SK-N-DZ (cell line): Measurements from ENCODE around the gene EPS8L2.

Experiments
- DNase-seq: peaks from one replicate; pipeline ENCODE4 v3.0.0-alpha.2; 2015; ENCODE audit warnings: low spot score

EPS8L2 gene

GRCh38 chr11:760236-760635 is 54.2 kb downstream of the EPS8L2 start:
- DNase-seq = no peak

DNA sequence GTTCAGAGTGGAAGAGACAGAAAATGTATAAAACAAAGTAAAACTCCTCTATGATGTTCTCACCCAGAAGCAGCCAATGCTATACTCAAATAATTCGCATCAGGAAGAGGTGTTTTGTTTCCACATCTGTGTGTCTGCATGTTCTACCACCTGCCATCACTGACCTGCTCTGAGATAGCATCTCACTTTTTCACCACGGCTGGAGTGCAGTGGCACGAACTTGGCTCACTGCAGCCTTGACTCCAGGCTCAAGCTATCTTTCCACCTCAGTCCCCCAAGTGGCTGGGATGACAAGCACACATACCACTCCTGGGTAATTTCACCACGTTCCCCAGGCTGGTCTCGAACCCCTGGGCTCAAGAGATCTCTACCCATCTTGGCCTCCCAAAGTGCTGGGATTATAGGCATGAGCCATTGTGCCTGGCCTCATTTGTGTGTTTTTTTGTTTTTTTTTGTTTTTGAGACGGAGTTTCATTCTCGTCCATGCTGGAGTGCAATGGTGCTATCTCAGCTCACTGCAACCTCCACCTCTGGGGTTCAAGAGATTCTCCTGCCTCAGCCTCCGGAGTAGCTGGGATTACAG is 55.6 kb downstream of the EPS8L2 start:
- DNase-seq = no peak

GRCh38 chr11:762421-763072 is 56.5 kb downstream of the EPS8L2 start:
- no peak for DNase-seq

- DNase-seq = no peak
Measured at GRCh38 chr11:763073-763463, 57.0 kb downstream of the EPS8L2 start.

DNA sequence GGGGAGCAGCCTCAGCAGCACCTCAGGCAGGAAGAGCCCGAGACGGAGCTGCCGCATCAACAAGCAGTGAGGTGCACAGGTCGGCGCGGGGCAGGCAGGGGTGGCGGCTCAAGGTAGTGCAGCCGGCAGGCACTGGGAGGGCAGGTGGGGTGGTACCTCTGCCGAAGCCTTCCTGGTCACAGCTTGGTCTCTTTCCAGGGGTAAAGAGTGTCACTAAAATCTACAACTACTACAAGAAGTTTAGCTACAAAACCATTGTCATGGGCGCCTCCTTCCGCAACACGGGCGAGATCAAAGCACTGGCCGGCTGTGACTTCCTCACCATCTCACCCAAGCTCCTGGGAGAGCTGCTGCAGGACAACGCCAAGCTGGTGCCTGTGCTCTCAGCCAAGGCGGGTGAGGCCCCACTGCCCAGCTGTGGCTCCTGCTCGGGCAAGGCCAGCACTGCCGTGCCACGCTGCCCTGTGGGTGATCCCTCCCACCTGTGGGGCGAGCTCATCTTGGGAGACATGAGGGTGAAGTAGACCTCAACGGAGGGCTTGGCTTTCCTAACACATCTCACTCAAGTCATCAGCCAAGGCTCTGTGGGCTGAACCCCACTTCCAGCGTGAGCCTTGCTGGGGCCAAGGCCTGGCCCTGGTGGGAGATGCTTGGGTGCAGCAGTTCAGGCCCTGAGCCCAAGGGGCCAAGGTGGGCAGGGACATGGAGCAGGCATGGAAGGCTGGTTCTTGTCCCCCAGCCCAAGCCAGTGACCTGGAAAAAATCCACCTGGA is 57.7 kb downstream of the EPS8L2 start:
- DNase-seq = no peak

DNA sequence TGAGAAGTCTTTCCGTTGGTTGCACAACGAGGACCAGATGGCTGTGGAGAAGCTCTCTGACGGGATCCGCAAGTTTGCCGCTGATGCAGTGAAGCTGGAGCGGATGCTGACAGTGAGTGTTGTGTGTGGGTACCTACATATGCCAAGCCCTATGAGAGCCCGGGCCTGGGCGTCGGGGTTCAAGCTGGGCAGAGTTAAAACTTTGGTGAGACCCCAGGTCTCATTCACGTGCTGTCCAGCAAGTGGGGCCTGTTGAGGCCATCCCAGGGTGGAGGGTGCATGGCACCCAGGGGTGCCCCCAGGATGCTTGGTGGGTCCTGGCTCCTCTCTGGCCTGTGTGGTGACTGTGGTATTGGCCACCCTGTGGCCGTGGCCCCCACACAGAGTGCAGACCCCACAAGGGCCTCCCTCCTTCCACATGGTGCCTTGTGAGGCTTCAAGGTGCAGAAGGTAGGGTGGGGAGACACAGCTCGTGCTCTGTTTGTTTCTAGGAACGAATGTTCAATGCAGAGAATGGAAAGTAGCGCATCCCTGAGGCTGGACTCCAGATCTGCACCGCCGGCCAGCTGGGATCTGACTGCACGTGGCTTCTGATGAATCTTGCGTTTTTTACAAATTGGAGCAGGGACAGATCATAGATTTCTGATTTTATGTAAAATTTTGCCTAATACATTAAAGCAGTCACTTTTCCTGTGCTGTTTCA is 58.4 kb downstream of the EPS8L2 start:
- no peak for DNase-seq

DNA sequence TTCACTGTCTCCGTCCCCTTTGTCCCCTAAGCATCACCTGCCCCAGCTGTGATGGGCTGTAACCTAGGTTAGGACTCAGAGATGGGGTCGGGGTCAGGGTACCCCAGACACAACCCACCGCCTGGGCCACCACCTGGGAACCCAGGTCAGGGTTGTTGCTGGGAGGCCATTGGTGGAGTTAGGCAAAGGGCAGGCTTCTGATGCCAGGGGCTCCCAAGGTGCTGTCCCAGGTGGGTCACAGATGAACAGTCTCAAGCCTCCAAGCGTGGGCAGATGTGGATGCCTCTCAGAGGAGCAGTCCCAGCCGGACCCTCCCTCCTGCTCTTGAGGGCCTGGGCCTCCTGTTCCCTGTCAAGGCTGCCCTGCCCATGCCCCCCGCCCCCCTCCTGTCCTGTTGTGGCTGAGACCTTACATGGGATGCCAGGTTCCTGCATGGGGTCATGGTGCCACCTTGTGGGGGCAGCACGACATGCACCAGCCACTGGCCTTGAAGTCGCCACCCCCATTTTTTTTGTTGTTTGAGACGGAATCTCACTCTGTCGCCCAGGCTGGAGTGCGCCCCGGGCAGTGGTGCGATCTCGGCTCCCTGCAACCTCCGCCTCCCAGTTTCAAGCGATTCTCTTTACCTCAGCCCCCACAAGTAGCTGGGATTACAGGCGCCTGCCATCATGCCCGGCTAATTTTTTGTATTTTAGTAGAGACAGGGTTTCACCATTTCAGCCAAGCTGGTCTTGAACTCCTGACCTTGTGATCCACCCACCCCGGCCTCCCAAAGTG is 59.2 kb downstream of the EPS8L2 start:
- DNase-seq = no peak

DNA sequence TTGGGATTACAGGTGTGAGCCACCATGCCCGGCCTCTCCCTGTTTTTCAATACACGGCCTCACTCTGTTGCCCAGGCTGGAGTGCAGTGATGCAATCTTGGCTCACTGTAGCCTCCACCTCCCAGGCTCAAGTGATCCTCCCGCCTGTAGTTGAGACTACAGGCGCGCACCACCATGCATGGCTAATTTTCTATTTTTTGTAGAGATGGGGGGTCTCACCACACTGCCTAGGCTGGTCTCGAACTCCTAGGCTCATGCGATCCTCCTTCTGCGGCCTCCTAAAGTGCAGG is 59.7 kb downstream of the EPS8L2 start:
- DNase-seq = no peak

- DNase-seq = no peak
Measured at GRCh38 chr11:766106-766935, 60.3 kb downstream of the EPS8L2 start.

DNA sequence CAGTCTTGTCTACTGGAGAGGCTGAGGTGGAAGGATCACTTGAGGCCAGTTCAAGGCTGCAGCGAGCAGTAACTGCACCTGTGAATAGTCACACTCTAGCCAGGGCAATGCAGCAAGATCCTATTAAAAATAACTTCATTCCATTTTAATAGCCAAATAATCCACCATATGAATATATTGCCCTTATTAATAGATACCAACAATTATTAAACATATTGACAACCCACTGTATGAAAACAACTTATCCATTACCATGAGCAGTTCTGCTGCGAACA is 60.8 kb downstream of the EPS8L2 start:
- no peak for DNase-seq

DNA sequence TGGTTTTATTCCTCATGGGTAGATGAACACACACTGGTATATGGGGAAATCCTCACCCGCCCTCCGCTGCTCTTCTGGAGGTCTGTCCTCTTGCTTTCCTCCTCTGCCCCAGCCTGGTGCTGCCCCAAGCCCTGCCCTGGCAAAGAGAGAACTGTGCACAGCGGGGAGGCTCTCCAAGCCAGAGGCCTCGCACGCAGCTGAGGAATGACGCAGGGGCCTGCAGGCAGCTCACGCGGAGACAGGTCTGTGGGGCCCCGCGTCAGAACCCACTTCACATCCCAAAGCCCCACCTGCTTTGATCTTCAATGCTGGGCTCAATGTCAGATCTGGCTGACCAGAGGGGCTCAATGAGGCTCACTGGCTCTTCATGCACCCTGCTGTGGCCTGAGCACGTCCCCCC is 61.2 kb downstream of the EPS8L2 start:
- DNase-seq = no peak

GRCh38 chr11:769887-770641 is 64.0 kb downstream of the EPS8L2 start:
- no peak for DNase-seq

- no peak for DNase-seq
Measured at GRCh38 chr11:770642-771616, 64.9 kb downstream of the EPS8L2 start.

- no peak for DNase-seq
Measured at GRCh38 chr11:771617-772204, 65.7 kb downstream of the EPS8L2 start.

DNA sequence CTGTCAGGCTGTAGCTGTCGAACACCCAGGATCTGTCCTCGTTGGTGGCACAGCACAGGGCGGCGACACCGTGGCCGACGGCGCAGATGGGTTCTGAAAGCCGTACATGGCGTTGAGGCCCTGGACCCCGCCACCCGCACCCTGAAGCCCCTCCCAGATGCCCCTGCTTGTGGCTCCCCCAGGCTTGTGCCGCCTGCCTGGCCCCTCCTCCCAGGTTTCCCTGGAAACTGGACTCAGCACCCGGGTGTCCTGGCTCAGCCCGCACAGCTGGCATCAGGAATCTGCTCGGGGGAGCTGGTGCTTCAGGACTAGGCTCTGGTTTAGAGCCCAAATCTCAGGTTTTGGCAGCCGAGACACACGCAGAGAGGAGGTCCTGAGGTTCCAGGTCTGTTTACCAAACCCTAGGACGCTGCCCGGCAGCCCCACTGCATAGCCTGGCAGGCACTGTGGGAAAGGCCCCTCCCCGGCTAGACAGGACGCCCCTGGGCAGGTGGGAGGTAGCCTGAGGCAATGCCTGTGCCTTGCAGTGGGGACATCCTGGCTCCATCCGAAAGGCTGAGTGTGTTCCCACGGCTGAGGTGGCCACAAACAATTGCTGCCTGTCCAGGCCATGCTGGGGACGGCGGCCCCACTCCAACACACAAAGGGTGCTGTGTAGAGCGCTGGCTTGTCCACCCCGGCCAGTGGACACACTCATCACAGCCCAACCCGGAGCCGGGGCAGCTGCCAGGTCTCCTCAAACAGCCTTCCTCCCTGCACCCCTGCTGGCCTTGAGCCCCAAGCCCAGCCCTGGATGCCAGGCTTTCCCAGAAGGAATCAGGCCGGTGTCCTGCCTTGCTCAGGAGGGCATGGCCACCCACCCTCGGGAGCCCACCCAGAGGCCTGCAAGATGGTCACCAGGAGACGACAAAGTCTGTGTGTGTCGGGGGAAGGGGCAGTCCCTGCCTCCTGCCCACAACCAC is 66.7 kb downstream of the EPS8L2 start:
- DNase-seq = no peak

DNA sequence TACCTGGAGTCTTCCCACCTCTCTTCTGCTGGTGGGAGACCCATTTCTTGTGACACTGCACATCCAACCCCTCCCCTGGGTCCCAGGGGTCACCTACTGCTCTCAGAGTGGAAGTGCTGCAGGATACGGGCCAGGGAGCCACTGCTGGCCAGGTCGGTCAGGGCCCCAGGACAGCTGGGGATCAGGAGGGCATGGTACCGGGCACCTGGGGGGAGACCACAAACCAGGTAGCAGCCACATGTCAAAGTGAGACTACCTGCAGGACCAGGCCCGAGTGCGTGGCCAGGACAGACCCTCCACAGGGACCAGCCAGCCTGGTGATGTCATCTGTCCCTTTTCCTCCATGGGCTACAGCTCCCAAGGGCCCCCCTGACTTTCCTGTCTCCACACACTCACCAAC is 67.4 kb downstream of the EPS8L2 start:
- DNase-seq = no peak

DNA sequence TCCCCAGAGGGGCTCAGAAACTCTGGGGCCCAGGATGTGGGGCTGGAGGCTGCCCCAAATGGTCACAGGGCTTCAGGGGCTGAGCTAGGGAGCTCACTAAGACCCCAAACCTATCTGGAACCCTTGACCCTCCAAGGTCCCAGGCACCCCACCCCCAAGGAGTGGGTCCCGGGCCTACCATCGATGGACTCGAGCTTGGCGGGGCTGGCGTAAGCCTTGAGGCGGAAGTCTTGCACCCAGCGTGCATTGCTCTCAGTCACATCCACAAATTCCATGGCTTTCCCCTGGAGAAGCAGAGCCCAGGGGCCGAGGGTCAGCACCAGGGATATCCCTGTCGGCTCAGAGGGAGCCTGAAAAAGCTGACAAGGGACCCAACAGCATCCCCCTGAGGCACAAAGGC is 67.8 kb downstream of the EPS8L2 start:
- DNase-seq = no peak
